RWPE2 (cell line): ENCODE data around the gene GNA14.

Experiments
- ATAC-seq: fragments of 200-7000 bp; cut with Tn5 transposase; 3 replicates; pipeline ENCODE4 v1.9.1; 2021; ENCODE audit warnings: low read depth
- DNase-seq: peaks from one replicate; pipeline ENCODE4 v3.0.0-alpha.2; 2020; ENCODE audit warnings: low spot score
- H3K27ac ChIP-seq: fragments of 450-650 bp; 2 replicates; pipeline ENCODE4 v1.5.1; 2017; ENCODE audit warnings: mild to moderate bottlenecking; ENCODE audit not compliant: poor library complexity, severe bottlenecking
- H3K27me3 ChIP-seq: fragments of 250-450 bp; sonication (Bioruptor Pico); 2 replicates; pipeline ENCODE4 v1.5.1; 2021; ENCODE audit warnings: mild to moderate bottlenecking, moderate library complexity; ENCODE audit not compliant: insufficient read depth, poor library complexity, severe bottlenecking
- H3K36me3 ChIP-seq: fragments of 250-450 bp; sonication (Bioruptor Pico); 2 replicates; pipeline ENCODE4 v1.5.1; 2020; ENCODE audit warnings: low read depth, mild to moderate bottlenecking, moderate library complexity
- H3K4me1 ChIP-seq: fragments of 250-450 bp; sonication (Bioruptor Pico); 2 replicates; pipeline ENCODE4 v1.5.1; 2021; ENCODE audit warnings: mild to moderate bottlenecking, moderate library complexity; ENCODE audit not compliant: insufficient read depth, poor library complexity, severe bottlenecking
- H3K4me3 ChIP-seq: fragments of 250-450 bp; sonication (Bioruptor Pico); 2 replicates; pipeline ENCODE4 v1.5.1; 2021; ENCODE audit warnings: mild to moderate bottlenecking, moderate library complexity; ENCODE audit not compliant: severe bottlenecking
- H3K9me3 ChIP-seq: fragments of 250-450 bp; sonication (Bioruptor Pico); 2 replicates; pipeline ENCODE4 v1.5.1; 2021; ENCODE audit warnings: mild to moderate bottlenecking, moderate library complexity; ENCODE audit not compliant: severe bottlenecking
- CTCF ChIP-seq: fragments of 450-650 bp; IDR thresholded peaks from one replicate; pipeline ENCODE4 v1.5.1; 2017; ENCODE audit warnings: mild to moderate bottlenecking, moderate library complexity; ENCODE audit not compliant: poor library complexity, severe bottlenecking

The GNA14 gene

GRCh38 chr9:77597057-77597456, 51.1 kb downstream of the GNA14 start:
- TF ChIP-seq CTCF: no peak
- Histone ChIP-seq H3K9me3 (no peaks in the 10 kb centered on the region), H3K27ac (no peak overlapping the region), H3K4me3 (no peak overlapping the region), H3K36me3 (no peaks in the 10 kb centered on the region), H3K4me1 (no peaks in the 10 kb centered on the region), H3K27me3 (no peaks in the 10 kb centered on the region)
- DNase-seq (no peak), ATAC-seq (no peak)

- no peaks in the 10 kb centered on the region for H3K27me3 ChIP-seq
- ATAC-seq (no peak), DNase-seq (no peak)
- no peak for TF ChIP-seq CTCF
- no peaks in the 10 kb centered on the region for H3K4me1 ChIP-seq
- H3K4me3 ChIP-seq: no peak overlapping the region
- H3K27ac ChIP-seq: no peak overlapping the region
- H3K36me3 ChIP-seq: no peaks in the 10 kb centered on the region
- no peaks in the 10 kb centered on the region for H3K9me3 ChIP-seq
Measured at GRCh38 chr9:77595426-77596095, 52.6 kb downstream of the GNA14 start.

- Histone ChIP-seq H3K4me3 (no peak overlapping the region), H3K4me1 (no peaks in the 10 kb centered on the region), H3K36me3 (no peaks in the 10 kb centered on the region), H3K27me3 (no peaks in the 10 kb centered on the region), H3K9me3 (no peaks in the 10 kb centered on the region), H3K27ac (no peak overlapping the region)
- ATAC-seq (no peak), DNase-seq (no peak)
- TF ChIP-seq CTCF: no peak
Measured at GRCh38 chr9:77594963-77595362, 53.2 kb downstream of the GNA14 start.

GRCh38 chr9:77593528-77593927, 54.6 kb downstream of the GNA14 start:
- Histone ChIP-seq H3K36me3 (no peaks in the 10 kb centered on the region), H3K27me3 (no peaks in the 10 kb centered on the region), H3K27ac (no peak overlapping the region), H3K9me3 (no peaks in the 10 kb centered on the region), H3K4me3 (no peak overlapping the region), H3K4me1 (peaks cover 13% of the 10 kb centered on the region)
- ATAC-seq (no peak), DNase-seq (no peak)
- no peak for TF ChIP-seq CTCF

- H3K36me3 ChIP-seq: no peaks in the 10 kb centered on the region
- H3K27me3 ChIP-seq: no peaks in the 10 kb centered on the region
- no peak for DNase-seq
- ATAC-seq: no peak
- H3K4me3 ChIP-seq: no peak overlapping the region
- no peaks in the 10 kb centered on the region for H3K9me3 ChIP-seq
- H3K27ac ChIP-seq: no peak overlapping the region
- H3K4me1 ChIP-seq: peaks cover 21% of the 10 kb centered on the region
- TF ChIP-seq CTCF: no peak
Measured at GRCh38 chr9:77592476-77592875, 55.6 kb downstream of the GNA14 start.
